Measurements from ENCODE around the gene ZNF282. TPM values are rescaled to one million over a fixed set of nuclear protein-coding genes. Genes with fewer than 3 reads are reported as not detected.

ZNF282 gene
- total RNA-seq: 10 to 100 TPM; 10.7 to 12.1 TPM

DNA sequence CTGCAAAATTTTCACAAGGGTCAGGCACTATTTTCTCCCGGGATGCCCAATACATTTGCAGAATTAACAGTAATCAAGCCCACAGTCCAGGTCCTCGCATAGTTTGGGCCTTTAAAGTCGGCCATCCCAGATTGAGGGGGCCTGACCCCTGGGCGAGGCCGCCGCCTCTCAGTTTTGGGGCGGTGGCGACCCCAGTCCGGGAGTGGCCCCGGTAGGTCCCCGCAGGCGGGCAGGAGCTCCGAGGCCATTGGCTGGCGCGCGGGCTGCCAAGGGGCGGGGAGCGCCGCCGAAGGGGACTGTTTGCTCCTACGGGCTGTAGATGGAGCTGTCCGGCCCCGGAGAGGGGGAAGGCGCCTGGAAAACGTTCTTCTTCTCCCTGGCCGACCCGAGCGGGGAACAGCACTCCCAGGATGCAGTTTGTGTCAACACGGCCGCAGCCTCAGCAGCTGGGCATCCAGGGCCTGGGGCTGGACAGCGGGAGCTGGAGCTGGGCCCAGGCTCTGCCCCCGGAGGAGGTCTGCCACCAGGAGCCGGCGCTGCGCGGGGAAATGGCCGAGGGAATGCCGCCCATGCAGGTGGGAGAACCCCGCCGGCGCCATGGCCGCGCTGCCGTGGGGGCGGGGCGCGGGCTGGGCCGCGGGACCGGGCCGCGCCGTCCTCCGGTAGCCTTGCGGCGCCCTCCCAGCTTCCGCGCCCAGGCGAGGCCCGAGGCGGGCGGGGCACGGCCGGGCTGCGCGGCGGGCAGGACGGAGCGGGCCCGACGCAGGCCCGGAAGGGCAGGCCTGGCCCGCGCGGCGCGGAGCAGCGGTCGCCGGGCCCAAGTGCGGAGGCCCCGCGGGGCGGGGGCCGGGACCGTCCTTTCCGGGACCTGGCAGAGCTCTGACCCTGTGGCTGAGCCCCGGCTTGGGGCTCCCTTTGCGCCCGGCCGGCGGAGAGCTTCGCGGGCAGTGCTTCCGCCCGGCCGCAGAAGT, at the start of gene ZNF282:
ZNF282 (plus strand) TSS at position 367 of the 971 bp plus-strand sequence; CDS start at position 411, 44 bp downstream.
- Histone ChIP-seq H3K27me3 (no peaks in the 10 kb centered on the region), H3K36me3 (peaks cover 23% of the 10 kb centered on the region), H3K4me3 (peak within 1 kb of the TSS; percentile 81 to 91), H3K9me3 (no peaks in the 10 kb centered on the region), H3K4me1 (peaks cover 0 to 27% of the 10 kb centered on the region in 2 donors), H3K27ac (peak within 1 kb of the TSS; percentile 92 to 94)
- TF ChIP-seq, protein P1, sequence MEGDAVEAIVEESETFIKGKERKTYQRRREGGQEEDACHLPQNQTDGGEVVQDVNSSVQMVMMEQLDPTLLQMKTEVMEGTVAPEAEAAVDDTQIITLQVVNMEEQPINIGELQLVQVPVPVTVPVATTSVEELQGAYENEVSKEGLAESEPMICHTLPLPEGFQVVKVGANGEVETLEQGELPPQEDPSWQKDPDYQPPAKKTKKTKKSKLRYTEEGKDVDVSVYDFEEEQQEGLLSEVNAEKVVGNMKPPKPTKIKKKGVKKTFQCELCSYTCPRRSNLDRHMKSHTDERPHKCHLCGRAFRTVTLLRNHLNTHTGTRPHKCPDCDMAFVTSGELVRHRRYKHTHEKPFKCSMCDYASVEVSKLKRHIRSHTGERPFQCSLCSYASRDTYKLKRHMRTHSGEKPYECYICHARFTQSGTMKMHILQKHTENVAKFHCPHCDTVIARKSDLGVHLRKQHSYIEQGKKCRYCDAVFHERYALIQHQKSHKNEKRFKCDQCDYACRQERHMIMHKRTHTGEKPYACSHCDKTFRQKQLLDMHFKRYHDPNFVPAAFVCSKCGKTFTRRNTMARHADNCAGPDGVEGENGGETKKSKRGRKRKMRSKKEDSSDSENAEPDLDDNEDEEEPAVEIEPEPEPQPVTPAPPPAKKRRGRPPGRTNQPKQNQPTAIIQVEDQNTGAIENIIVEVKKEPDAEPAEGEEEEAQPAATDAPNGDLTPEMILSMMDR (IDR thresholded peaks at IDR 0.05): peak; percentile 46 to 78
- peak; percentile 89 for DNase-seq (ENCODE audit: low spot score)

DNA sequence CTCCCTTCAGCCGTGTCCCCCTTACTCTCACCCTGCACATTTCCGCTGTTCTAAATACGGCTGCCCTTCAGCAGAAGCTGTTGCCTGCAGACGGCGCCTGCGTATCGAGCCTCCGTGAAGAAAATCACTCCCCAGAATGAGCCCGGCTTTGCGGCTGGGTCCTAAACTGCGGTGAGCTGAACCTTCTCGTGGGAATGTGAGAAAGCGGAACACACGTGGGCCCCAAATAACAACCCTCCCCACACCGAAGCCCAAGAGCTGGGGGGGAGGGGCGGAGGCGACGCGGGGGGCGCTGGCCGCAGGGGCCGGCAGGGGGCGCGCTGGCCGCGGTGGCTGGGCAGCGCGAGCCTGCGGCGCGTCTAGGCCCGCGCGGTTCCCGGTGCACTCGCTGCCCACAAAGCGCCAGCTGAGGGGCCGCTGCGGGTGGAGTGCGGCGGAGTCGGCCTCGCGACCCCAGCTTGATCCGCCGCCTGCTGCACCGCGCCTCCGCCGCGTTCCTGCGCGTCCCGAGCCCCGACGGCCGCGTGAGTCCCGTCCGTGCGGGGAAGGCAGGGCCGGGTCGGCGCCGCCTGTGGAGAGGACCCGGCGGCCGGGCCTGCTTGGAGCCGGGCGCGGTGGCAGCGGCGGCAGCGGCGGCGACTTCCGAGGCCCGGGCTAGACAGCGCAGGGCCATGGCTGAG, 48.1 kb upstream of the ZNF282 start, which contains the start of gene ZNF398:
ZNF398 (plus strand) TSS at position 382 of the 680 bp plus-strand sequence; CDS start at position 672, 290 bp downstream.
- no peaks in the 10 kb centered on the region for H3K36me3 ChIP-seq
- TF ChIP-seq, protein P1 (IDR thresholded peaks at IDR 0.05): peak; percentile 82 to 95
- peaks cover 0 to 14% of the 10 kb centered on the region in 2 donors for H3K4me1 ChIP-seq
- H3K27ac ChIP-seq: peak within 1 kb of the TSS; percentile 81 to 89
- no peaks in the 10 kb centered on the region for H3K9me3 ChIP-seq
- peak; percentile 66 for DNase-seq (ENCODE audit: low spot score)
- no peaks in the 10 kb centered on the region for H3K27me3 ChIP-seq
- peak within 1 kb of the TSS; percentile 72 to 85 for H3K4me3 ChIP-seq

DNA sequence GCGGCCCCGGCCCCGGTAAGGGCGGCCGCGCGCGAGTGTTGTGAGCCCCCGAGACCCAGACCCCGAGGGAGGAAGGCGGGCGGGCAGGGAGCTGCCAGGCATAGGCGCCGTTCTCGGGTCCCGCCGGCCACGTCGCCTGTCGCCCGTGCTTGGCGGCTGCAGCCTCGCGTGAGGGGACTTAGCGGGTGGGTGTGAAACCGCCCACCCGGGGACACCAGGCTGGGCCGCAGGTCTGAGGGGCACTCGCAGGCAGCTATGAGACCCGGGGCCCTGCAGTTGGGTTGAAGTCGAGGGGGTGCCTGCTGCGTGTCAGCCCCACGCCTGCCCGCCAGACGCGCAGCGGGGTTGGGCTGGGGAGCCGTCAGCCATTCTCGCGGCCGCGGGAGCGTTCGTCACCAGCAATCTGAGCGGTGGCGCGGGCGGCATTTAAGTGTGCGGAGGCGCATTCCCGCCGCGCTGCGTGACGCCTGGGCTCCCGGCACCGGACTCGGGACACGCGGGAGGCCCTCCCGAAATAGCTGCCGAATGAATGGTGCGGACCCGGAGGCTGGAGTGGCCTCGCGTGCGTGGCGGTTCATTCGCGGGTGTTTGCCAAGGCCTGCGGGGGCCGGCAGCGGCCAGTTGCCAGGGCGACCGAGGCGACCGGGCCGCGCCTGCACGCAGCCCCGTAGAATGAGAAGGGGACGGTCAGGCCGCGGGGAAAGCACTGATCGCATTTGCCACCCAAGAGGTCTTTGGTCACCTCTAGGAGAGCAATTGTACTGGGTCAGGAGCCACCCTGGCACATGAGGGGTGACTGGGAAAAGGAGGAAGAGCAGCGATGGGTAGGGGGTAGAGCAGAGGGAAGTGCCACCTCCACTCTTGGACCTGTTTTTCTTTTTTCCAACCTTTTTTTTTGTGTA, 47.3 kb upstream of the ZNF282 start:
- H3K4me1 ChIP-seq: peaks cover 0 to 14% of the 10 kb centered on the region in 2 donors

DNA sequence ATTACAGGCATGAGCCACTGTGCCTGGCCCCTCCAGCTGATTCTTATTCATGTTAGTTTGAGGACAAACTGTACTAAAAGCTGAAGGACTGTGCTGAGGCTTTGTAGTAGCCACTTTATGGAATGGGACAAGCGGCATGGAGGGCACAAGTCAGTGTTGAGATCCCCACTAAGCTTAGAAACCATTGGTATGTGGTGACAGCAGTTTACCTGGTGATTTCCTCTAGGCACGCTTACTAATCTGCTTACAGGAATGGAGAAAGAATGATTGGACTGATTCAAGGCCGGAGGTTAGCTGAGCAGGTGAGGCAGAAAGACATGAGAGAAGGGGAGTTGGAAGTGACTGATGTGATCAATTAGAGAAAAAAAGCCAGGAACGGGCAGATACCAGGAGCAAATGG, 44.4 kb upstream of the ZNF282 start:
- TF ChIP-seq, protein P1 (IDR thresholded peaks at IDR 0.05): no peak
- no peaks in the 10 kb centered on the region for H3K27me3 ChIP-seq
- no peak overlapping the region for H3K27ac ChIP-seq
- peaks cover 0 to 14% of the 10 kb centered on the region in 2 donors for H3K4me1 ChIP-seq
- peaks cover 15% of the 10 kb centered on the region for H3K36me3 ChIP-seq
- H3K9me3 ChIP-seq: no peaks in the 10 kb centered on the region
- H3K4me3 ChIP-seq: no peak overlapping the region
- DNase-seq (ENCODE audit: low spot score): no peak

More for the DNA sequence above, 47.3 kb upstream of the ZNF282 start:
- H3K9me3 ChIP-seq: no peaks in the 10 kb centered on the region
- TF ChIP-seq, protein P1 (IDR thresholded peaks at IDR 0.05): peak in 1 of 2 donors; percentile 7
- H3K4me3 ChIP-seq: peak overlapping the region; percentile 72 to 85
- DNase-seq (ENCODE audit: low spot score): no peak
- H3K36me3 ChIP-seq: no peaks in the 10 kb centered on the region
- no peaks in the 10 kb centered on the region for H3K27me3 ChIP-seq
- H3K27ac ChIP-seq: peak overlapping the region; percentile 81 to 89

DNA sequence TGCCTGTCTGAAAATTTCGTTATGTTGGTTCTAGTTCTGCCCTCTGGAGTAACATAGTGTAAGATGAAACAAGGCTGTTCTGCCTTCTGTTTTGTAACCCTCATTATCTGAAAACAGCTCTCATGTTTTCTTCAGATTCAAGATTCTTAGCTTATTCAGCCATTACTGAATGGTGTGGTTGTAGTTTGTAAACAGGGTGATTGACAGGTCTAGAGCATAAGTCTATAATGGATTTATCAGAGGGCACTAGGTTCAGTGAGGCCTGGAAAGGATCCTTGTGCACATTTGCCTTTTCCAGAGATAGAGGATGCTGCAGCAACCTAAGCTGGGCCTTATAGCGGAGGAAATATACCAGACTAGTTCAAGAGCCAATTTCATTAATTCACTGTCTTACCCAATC, 42.0 kb upstream of the ZNF282 start:
- no peak for DNase-seq (ENCODE audit: low spot score)

More for the DNA sequence above, 42.0 kb upstream of the ZNF282 start:
- H3K27me3 ChIP-seq: no peaks in the 10 kb centered on the region
- TF ChIP-seq, protein P1 (IDR thresholded peaks at IDR 0.05): no peak
- no peak overlapping the region for H3K27ac ChIP-seq
- peaks cover 0 to 12% of the 10 kb centered on the region in 2 donors for H3K4me1 ChIP-seq
- no peaks in the 10 kb centered on the region for H3K9me3 ChIP-seq
- peaks cover 15% of the 10 kb centered on the region for H3K36me3 ChIP-seq
- no peak overlapping the region for H3K4me3 ChIP-seq
